IPS-20b (cell line): ENCODE results near the gene SH3RF1.

ENCODE experiments used
- H3K27ac ChIP-seq: one replicate; pipeline ENCODE4 v1.5.1; 2013; ENCODE audit warnings: low read length
- H3K27me3 ChIP-seq: 2 replicates; pipeline ENCODE4 v1.6.1; 2013; ENCODE audit warnings: mild to moderate bottlenecking, low read length, inconsistent platforms; ENCODE audit not compliant: insufficient read depth
- H3K36me3 ChIP-seq: 2 replicates; pipeline ENCODE4 v1.6.1; 2013; ENCODE audit warnings: low read depth, mild to moderate bottlenecking, inconsistent platforms, low read length, moderate library complexity; ENCODE audit not compliant: insufficient read depth
- H3K4me1 ChIP-seq: 2 replicates; pipeline ENCODE4 v1.6.1; 2013; ENCODE audit warnings: mild to moderate bottlenecking, control low read depth, inconsistent platforms, low read length, moderate library complexity; ENCODE audit not compliant: insufficient read depth
- H3K4me3 ChIP-seq: 2 replicates; pipeline ENCODE4 v1.5.1; 2013; ENCODE audit warnings: mild to moderate bottlenecking, low read length, inconsistent platforms
- H3K9ac ChIP-seq: 2 replicates; pipeline ENCODE4 v1.6.1; 2013; ENCODE audit warnings: low read depth, mild to moderate bottlenecking, inconsistent platforms, low read length, moderate library complexity
- H3K9me3 ChIP-seq: 2 replicates; pipeline ENCODE4 v1.6.1; 2013; ENCODE audit warnings: mild to moderate bottlenecking, low read depth, low read length, inconsistent platforms; ENCODE audit not compliant: insufficient read depth

The SH3RF1 gene

DNA sequence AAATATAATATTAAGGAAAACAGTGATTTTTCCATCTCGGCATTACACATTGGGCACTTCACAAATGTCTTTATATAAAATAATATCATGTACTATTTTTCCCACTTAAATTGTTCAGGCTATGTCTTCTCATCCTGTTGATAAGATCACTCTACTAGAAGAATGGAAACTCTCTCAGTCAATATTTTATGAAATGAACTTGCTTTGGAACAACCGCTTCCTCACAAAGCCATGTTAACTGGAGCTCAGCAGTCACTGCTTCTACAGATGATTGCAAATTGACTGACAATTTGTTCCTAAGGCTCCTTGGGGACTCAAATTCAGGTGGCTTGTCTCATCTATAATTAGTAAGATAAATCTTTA, 133.2 kb downstream of the SH3RF1 start:
- Histone ChIP-seq H3K9me3 (no peaks in the 10 kb centered on the region), H3K4me3 (no peak overlapping the region), H3K4me1 (peaks cover 3% of the 10 kb centered on the region; the same call in 1 of the 2 replicates), H3K27ac (no peak overlapping the region), H3K27me3 (no peaks in the 10 kb centered on the region), H3K36me3 (peaks cover 34% of the 10 kb centered on the region), H3K9ac (no peak overlapping the region)

DNA sequence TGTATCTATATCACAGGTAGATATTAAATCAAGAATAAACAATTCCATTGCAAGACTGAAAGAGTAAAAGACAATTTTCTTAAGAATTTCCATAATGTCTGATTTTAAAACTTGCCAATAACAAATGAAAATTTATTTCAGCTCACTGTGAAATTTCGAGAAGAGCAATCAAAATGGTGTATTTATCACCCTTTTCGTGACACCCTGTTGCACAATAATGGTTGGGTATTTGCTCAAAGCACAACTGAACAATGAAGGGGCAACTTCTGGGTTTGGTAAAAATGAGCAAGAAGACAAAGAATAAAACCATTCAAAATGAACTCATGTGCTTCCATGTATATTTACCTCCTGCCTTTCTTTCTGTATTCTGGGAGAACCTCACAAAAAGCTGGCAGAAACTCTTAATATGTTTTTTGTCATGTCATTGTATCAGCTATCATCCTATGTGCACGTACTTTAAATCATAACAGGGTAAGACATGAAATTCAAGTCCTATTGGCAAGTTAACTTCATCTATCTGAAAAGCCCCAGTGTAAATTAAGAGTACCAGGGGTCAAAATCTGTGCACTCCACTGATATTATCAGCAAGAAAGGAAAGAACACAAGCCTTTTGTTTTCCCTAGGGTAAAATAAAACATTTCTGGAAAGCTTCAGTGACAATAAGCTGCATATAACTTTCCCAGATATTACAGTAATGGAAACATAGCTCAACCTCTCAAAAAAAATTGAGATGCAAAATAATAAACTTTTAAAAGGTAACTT, 133.8 kb downstream of the SH3RF1 start:
- no peaks in the 10 kb centered on the region for H3K9me3 ChIP-seq
- H3K4me3 ChIP-seq = no peak overlapping the region
- no peaks in the 10 kb centered on the region for H3K4me1 ChIP-seq
- no peak overlapping the region for H3K27ac ChIP-seq
- H3K36me3 ChIP-seq = peaks cover 39% of the 10 kb centered on the region
- no peaks in the 10 kb centered on the region for H3K27me3 ChIP-seq
- H3K9ac ChIP-seq = no peak overlapping the region

DNA sequence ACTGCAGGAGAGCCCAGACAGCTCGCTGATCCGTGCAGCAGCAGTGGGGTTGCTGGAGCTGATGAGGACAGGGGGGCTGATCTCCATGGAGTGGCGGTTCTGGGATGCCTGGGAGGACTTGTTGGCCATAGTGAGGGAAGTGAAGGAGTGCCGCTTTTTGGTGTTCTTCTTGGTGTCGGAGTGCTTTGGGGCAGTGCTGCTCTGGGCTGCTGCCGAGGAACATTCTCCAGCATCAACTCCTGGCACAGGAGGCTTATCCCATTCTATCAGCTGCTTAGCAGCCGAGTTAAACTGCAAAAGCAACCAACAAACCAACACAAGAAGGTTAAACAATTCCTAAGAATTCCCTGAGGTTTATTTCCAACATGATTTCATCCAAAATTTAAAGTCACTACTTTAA, 134.4 kb downstream of the SH3RF1 start:
- Histone ChIP-seq H3K4me3 (no peak overlapping the region), H3K9me3 (no peaks in the 10 kb centered on the region), H3K4me1 (no peaks in the 10 kb centered on the region), H3K27me3 (no peaks in the 10 kb centered on the region), H3K9ac (no peak overlapping the region), H3K27ac (no peak overlapping the region), H3K36me3 (peaks cover 45% of the 10 kb centered on the region)

DNA sequence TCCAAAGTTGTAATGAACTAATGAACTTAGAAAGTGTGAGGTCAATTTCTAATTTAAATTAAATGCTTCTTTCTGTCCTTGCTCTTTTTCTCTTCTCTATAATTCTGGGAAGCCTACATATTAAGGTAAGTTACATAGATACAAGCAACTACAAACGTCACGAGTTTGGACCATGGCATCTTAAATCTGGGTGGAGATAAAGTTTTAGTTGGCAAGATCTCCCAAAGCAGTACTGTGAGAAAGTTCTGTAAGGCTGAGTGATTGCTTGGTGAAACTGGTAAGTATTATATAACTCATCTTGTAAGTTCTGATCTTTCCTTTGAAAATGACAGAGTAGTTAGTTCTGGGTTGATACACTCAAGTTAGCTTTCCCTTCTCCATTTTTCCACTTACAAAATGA, 135.0 kb downstream of the SH3RF1 start:
- H3K4me1 ChIP-seq = no peaks in the 10 kb centered on the region
- H3K27me3 ChIP-seq = no peaks in the 10 kb centered on the region
- no peak overlapping the region for H3K27ac ChIP-seq
- H3K36me3 ChIP-seq = peaks cover 46% of the 10 kb centered on the region
- no peak overlapping the region for H3K4me3 ChIP-seq
- no peaks in the 10 kb centered on the region for H3K9me3 ChIP-seq
- H3K9ac ChIP-seq = no peak overlapping the region

- Histone ChIP-seq H3K27ac (no peak overlapping the region), H3K27me3 (no peaks in the 10 kb centered on the region), H3K4me1 (no peaks in the 10 kb centered on the region), H3K4me3 (no peak overlapping the region), H3K9me3 (no peaks in the 10 kb centered on the region), H3K9ac (no peak overlapping the region), H3K36me3 (peaks cover 63% of the 10 kb centered on the region)
Measured at GRCh38 chr4:169133932-169134331, 136.8 kb downstream of the SH3RF1 start.

DNA sequence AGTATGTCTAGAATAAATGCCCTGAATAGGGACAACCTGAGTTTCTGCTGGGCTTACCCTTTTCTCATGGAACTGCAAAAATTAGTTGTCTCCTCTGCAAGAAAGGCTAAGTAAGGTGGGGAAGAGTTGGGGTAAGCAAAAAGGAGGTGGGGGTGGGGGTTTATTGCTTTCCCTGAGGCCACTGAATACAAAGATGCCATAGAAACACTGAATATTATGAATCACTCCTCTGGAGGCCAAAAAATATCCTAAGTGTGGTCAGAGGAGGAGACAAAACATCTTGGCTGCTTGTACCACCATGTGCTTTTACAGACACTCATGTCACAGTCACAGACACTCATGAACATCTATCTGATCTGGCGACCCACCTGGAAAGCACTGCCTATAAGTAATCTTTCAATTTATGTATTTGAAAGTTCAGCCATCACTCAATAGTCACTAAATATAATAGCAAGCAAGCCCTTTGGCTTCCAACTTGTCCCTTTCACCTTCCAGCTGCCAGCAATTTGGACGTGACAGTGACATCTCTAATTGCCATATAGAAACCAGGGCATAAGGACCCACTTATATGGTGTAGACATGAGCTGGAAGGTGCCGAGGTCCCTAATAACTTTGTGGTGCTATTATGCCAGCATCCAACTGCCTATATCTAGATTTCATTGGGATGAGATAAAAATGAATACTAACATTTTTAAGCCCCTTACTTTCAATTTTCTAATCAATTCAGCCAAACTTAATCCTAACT, 138.0 kb downstream of the SH3RF1 start:
- Histone ChIP-seq H3K27me3 (no peaks in the 10 kb centered on the region), H3K36me3 (peaks cover 74% of the 10 kb centered on the region), H3K27ac (no peak overlapping the region), H3K9ac (no peak overlapping the region), H3K4me3 (no peak overlapping the region), H3K9me3 (no peaks in the 10 kb centered on the region), H3K4me1 (no peaks in the 10 kb centered on the region)

DNA sequence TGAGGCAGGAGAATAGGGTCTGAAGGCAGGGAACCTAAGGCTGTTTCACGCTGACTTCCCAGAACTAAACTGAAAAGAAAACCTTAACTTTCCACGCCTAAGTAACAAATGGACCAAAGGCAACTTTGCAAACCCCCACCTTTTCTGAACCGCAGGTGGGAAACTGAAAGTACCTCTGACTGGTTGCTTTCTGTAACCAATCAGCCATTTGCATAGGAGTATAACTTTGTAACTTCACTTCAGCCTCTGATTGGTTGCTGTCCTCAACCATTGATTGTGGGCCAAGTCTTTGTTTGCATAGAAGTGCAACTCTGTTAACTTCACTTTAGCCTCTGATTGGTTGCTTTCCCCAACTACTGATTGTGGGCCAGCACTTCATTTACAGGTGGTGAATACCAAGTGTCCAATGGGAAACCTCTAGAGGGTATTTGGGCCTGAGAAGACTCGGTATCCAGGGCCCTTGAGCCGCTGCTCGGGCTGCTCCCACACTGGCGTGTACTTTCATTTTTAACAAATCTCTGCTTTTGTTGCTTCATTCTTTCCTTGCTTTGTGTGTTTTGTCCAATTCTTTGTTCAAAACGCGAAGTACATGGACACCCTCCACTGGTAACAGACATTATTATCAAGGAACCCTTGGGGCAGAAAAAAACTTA, 139.1 kb downstream of the SH3RF1 start:
- H3K36me3 ChIP-seq = peaks cover 82% of the 10 kb centered on the region

DNA sequence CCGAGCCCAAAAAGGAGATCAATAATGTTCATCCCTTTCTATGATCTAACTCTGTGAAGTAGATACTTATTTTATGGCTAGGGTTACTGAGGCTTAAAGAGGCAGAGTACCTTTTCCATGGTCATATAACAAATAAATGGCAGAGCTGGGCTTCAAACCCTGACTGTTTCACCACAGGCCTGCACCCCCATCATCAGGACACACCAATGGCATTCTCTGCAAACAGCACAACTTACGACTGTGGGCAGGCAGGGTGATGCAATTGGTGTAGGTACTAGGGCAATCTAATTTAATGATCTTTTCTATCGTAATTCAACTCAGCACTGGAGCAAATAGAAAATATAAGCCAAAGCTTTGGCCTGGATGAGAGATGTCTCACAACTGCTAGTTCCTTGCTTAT, 141.9 kb downstream of the SH3RF1 start:
- H3K9me3 ChIP-seq = no peaks in the 10 kb centered on the region
- H3K9ac ChIP-seq = no peak overlapping the region
- peaks cover 56% of the 10 kb centered on the region for H3K36me3 ChIP-seq
- no peak overlapping the region for H3K27ac ChIP-seq
- no peaks in the 10 kb centered on the region for H3K27me3 ChIP-seq
- H3K4me1 ChIP-seq = no peaks in the 10 kb centered on the region
- no peak overlapping the region for H3K4me3 ChIP-seq

More for the DNA sequence above, 139.1 kb downstream of the SH3RF1 start:
- Histone ChIP-seq H3K27me3 (no peaks in the 10 kb centered on the region), H3K27ac (no peak overlapping the region), H3K4me3 (no peak overlapping the region), H3K9me3 (no peaks in the 10 kb centered on the region), H3K4me1 (no peaks in the 10 kb centered on the region), H3K9ac (no peak overlapping the region)

GRCh38 chr4:169127314-169127713, 143.4 kb downstream of the SH3RF1 start:
- Histone ChIP-seq H3K36me3 (peaks cover 46% of the 10 kb centered on the region), H3K4me3 (no peak overlapping the region), H3K9me3 (no peaks in the 10 kb centered on the region)

GRCh38 chr4:169124661-169125060, 146.1 kb downstream of the SH3RF1 start:
- H3K4me3 ChIP-seq = no peak overlapping the region
- no peak overlapping the region for H3K9ac ChIP-seq
- no peaks in the 10 kb centered on the region for H3K27me3 ChIP-seq
- H3K9me3 ChIP-seq = no peaks in the 10 kb centered on the region
- no peaks in the 10 kb centered on the region for H3K4me1 ChIP-seq
- H3K36me3 ChIP-seq = peaks cover 44% of the 10 kb centered on the region
- no peak overlapping the region for H3K27ac ChIP-seq

More at GRCh38 chr4:169127314-169127713, 143.4 kb downstream of the SH3RF1 start:
- Histone ChIP-seq H3K9ac (no peak overlapping the region), H3K4me1 (no peaks in the 10 kb centered on the region), H3K27ac (no peak overlapping the region), H3K27me3 (no peaks in the 10 kb centered on the region)

DNA sequence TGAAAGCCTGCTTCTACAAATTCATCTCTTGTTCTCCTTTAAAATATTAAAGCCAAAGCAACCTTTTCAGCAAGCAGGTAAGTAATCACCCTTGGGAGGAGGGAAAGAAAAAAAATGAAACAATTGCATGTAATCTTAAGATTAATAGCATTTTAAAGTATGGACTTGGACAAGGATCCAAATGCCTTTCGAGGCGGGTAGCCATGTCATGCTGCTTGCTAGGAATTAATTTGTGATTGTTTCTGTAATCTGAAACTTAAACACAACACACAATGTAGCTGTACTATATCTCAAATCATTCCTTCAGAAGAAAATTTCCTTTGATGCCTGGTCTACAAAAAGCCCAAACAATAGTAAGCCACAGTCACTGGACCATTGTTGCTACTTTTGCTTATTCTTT, 148.3 kb downstream of the SH3RF1 start:
- Histone ChIP-seq H3K9ac (no peak overlapping the region), H3K27ac (no peak overlapping the region), H3K27me3 (no peaks in the 10 kb centered on the region), H3K4me1 (no peaks in the 10 kb centered on the region), H3K4me3 (no peak overlapping the region), H3K9me3 (no peaks in the 10 kb centered on the region), H3K36me3 (peaks cover 25% of the 10 kb centered on the region)
